ENCODE results near the gene CXCL17. TPM values are rescaled to one million over a fixed set of nuclear protein-coding genes. Genes with fewer than 3 reads are reported as not detected.

CXCL17 gene
- total and polyA plus RNA-seq, 4 experiments from 2014 or later = not detected

DNA sequence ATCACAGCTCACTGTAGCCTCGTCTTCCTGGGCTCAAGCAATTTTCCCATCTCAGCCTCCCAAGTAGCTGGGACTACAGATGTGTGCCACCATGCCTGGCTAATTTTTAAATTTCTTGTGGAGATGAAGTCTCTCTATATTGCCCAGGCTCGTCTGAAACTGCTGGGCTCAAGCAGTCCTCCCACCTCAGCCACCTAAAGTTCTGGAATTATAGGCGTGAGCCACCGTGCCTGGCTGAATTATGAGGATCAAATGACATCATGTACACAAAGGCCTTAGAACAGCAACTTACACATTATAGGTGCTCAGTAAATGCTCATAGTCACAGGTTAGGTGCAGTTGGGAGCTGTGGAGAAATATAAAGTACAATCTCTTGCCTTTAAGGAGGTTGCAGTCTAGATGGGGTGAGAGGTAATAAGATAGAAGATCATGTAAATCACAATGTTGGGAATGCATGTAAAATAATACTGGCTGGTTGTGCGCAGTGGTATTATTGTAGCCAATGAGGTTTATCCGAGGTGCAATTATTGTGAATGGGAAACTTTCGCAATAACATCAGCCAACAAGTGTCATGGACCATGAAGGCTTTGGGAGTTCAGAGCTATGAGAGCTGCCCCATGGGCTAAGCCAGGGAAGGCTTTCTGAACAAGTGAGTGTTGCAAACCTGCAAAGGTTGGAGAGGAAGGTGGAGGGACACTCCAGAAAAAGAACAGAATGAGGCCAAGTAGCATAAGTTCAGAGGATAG is 29.8 kb upstream of the CXCL17 start:
- Histone ChIP-seq H3K4me3 (ENCODE audit: low read length in 2 of 2) (no peak overlapping the region), H3K9me3 (ENCODE audit: control insufficient read depth in 1 of 2, low read length in 2 of 2) (no peaks in the 10 kb centered on the region), H3K27me3 (ENCODE audit: insufficient read depth, low read length) (no peaks in the 10 kb centered on the region), H3K36me3 (ENCODE audit: insufficient read depth, low read length) (no peaks in the 10 kb centered on the region), H3K27ac (ENCODE audit: low read depth, low read length) (no peak overlapping the region), H3K4me1 (ENCODE audit: insufficient read depth, low read length) (no peaks in the 10 kb centered on the region)
- CTCF ChIA-PET (ENCODE audit: partially characterized antibody) = no interaction called here
- intact Hi-C loops (cut with micrococcal nuclease) = no loop called here
- Mint-ChIP-seq H3K4me3 (no peak overlapping the region), H3K27ac (no peak overlapping the region), H3K36me3 (no peaks in the 10 kb centered on the region), H3K4me1 (no peaks in the 10 kb centered on the region), H3K9me3 (no peaks in the 10 kb centered on the region), H3K27me3 (peaks cover 0 to 2% of the 10 kb centered on the region in 2 donors)
- POLR2A ChIA-PET (ENCODE audit: partially characterized antibody) = no interaction called here
- DNase-seq = no peak

DNA sequence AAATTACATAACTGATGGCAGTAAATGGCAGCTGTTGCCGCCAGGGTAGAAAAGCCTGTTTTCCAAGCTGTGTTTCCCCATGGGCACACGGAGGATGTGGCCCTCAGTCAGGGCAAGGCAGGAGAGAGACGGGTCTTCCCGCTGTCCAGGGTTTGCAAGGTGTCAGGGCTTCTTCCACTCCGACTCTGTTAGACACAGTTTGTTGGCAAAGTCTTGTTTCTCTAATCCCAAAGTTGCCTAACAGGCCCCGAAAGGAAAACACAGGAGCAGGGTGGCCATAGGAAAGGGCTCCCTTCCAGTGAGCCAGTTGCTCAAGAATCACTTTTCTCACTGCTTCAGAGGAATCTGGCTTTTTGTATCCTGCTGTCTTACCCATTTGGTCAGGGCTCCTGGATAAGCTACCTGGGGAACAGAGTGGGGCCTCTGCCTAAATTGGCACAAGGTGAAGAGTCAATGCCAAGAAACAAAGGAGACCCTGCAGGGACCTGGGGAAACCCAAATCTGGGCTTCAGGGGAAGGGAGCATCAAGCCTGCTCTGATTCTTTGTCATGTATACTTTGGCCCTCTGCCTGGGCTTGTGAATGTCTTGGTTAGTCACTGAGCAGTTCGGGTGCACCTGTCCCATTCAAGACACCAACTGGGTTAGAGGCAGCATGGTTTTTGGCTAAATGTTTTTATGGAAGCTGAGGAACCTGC is 29.0 kb upstream of the CXCL17 start:
- no peaks in the 10 kb centered on the region for H3K4me1 ChIP-seq (ENCODE audit: insufficient read depth, low read length)
- H3K4me1 Mint-ChIP-seq = peaks cover 0 to 5% (median 3%) of the 10 kb centered on the region in 4 donors
- intact Hi-C loops (cut with micrococcal nuclease) = no loop called here
- POLR2A ChIA-PET (ENCODE audit: partially characterized antibody) = no interaction called here
- H3K27ac Mint-ChIP-seq = no peak overlapping the region
- H3K9me3 ChIP-seq (ENCODE audit: control insufficient read depth in 1 of 2, low read length in 2 of 2) = no peaks in the 10 kb centered on the region
- CTCF ChIA-PET (ENCODE audit: partially characterized antibody) = interaction anchor here (1.2 to 1.5 kb wide), 2 partner anchors 22 to 124 kb away, joined by 3 to 4 read pairs; no protein-coding TSS in a partner anchor
- H3K4me3 Mint-ChIP-seq = no peak overlapping the region
- peaks cover 0 to 2% of the 10 kb centered on the region in 2 donors for H3K27me3 Mint-ChIP-seq
- no peaks in the 10 kb centered on the region for H3K9me3 Mint-ChIP-seq
- H3K27me3 ChIP-seq (ENCODE audit: insufficient read depth, low read length) = no peaks in the 10 kb centered on the region
- DNase-seq = no peak
- no peaks in the 10 kb centered on the region for H3K36me3 ChIP-seq (ENCODE audit: insufficient read depth, low read length)
- no peaks in the 10 kb centered on the region for H3K36me3 Mint-ChIP-seq
- no peak overlapping the region for H3K4me3 ChIP-seq (ENCODE audit: low read length in 2 of 2)
- no peak overlapping the region for H3K27ac ChIP-seq (ENCODE audit: low read depth, low read length)

GRCh38 chr19:42469311-42470235 is 26.8 kb upstream of the CXCL17 start:
- H3K36me3 Mint-ChIP-seq = no peaks in the 10 kb centered on the region
- H3K4me1 Mint-ChIP-seq = peaks cover 0 to 5% (median 3%) of the 10 kb centered on the region in 4 donors
- no peak for DNase-seq
- intact Hi-C loops (cut with micrococcal nuclease) = no loop called here
- no peaks in the 10 kb centered on the region for H3K36me3 ChIP-seq (ENCODE audit: insufficient read depth, low read length)
- no peak overlapping the region for H3K27ac Mint-ChIP-seq
- no peaks in the 10 kb centered on the region for H3K9me3 ChIP-seq (ENCODE audit: control insufficient read depth in 1 of 2, low read length in 2 of 2)
- H3K4me3 Mint-ChIP-seq = no peak overlapping the region
- H3K27me3 ChIP-seq (ENCODE audit: insufficient read depth, low read length) = no peaks in the 10 kb centered on the region
- ChIA-PET POLR2A (ENCODE audit: partially characterized antibody) (no interaction called here), CTCF (ENCODE audit: partially characterized antibody) (interaction anchor here (1.4 to 1.9 kb wide), 3 partner anchors 31 to 127 kb away, joined by 3 to 6 read pairs (median 4); no protein-coding TSS in a partner anchor)
- no peak overlapping the region for H3K4me3 ChIP-seq (ENCODE audit: low read length in 2 of 2)
- peaks cover 0 to 2% of the 10 kb centered on the region in 2 donors for H3K27me3 Mint-ChIP-seq
- H3K27ac ChIP-seq (ENCODE audit: low read depth, low read length) = no peak overlapping the region
- no peaks in the 10 kb centered on the region for H3K9me3 Mint-ChIP-seq
- no peaks in the 10 kb centered on the region for H3K4me1 ChIP-seq (ENCODE audit: insufficient read depth, low read length)

DNA sequence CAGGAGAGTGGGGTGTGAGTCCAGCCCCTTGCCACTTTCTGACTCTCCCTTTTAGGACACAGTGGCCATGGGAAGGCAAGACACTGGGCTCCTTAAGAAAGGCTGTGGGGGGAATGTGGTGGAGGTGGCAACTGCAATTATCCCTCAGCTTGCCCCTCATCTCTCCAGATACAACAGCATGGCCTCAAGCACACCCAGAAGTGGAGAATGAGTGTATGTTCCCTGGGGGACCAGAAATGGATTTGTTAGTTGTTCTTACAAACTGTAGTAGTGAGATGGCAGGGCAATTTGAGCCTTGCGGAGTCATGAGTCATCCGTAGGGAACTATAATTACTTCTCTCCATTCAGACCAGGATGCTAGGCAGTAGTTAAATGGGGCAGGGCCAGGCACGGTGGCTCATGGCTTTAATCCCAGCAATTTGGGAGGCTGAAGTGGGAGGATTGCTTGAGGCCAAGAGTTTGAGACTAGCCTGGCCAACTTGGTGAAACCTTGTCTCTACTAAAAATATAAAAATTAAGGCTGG is 25.6 kb upstream of the CXCL17 start:
- H3K27ac Mint-ChIP-seq = no peak overlapping the region

DNA sequence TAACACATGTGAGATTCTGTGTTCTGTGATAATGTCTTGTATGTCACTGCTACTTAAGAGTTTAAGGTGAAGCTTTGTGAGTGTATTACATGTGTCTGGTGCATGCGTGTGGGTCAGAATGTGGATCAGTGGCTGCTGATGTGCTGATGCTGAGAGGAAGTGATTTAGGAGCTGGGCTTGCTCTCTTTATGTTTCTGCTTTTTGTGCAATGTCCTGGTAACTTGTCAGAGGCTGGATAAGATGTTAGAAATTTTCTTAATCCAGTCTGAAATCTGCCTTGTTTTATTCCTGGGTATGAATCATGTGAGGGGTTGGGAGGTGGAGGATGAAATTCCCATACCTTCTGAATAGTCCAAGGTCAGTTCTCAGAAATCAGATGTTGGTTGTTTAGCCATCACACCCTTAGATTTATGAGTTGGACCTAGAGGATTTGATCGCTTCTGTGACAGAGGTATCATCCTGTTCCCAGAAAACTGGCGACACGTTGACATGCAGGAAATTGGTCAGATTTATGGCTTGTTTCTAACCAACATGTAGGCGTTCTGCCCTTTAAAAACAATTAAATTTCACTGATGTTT is 24.5 kb upstream of the CXCL17 start:
- Mint-ChIP-seq H3K4me1 (peaks cover 0 to 5% (median 3%) of the 10 kb centered on the region in 4 donors), H3K9me3 (no peaks in the 10 kb centered on the region), H3K4me3 (no peak overlapping the region), H3K27me3 (no peaks in the 10 kb centered on the region), H3K27ac (peak overlapping the region in 1 of 7 donors; percentile 2), H3K36me3 (no peaks in the 10 kb centered on the region)
- CTCF ChIA-PET (ENCODE audit: partially characterized antibody) = interaction anchor here (1.0 to 1.7 kb wide), 2 partner anchors 26 to 61 kb away, joined by 3 to 5 read pairs; partner anchors contain the start of gene CEACAM1
- Histone ChIP-seq H3K27ac (ENCODE audit: low read depth, low read length) (no peak overlapping the region), H3K27me3 (ENCODE audit: insufficient read depth, low read length) (no peaks in the 10 kb centered on the region), H3K4me1 (ENCODE audit: insufficient read depth, low read length) (no peaks in the 10 kb centered on the region), H3K4me3 (ENCODE audit: low read length in 2 of 2) (no peak overlapping the region), H3K36me3 (ENCODE audit: insufficient read depth, low read length) (no peaks in the 10 kb centered on the region), H3K9me3 (ENCODE audit: control insufficient read depth in 1 of 2, low read length in 2 of 2) (no peaks in the 10 kb centered on the region)
- no peak for DNase-seq
- POLR2A ChIA-PET (ENCODE audit: partially characterized antibody) = no interaction called here
- intact Hi-C loops (cut with micrococcal nuclease) = no loop called here

More for the DNA sequence above, 25.6 kb upstream of the CXCL17 start:
- CTCF ChIA-PET (ENCODE audit: partially characterized antibody) = interaction anchor here (1.9 kb wide), 1 partner anchor 29 kb away, joined by 6 read pairs; no protein-coding TSS in a partner anchor
- Histone ChIP-seq H3K4me3 (ENCODE audit: low read length in 2 of 2) (no peak overlapping the region), H3K9me3 (ENCODE audit: control insufficient read depth in 1 of 2, low read length in 2 of 2) (no peaks in the 10 kb centered on the region), H3K27ac (ENCODE audit: low read depth, low read length) (no peak overlapping the region), H3K4me1 (ENCODE audit: insufficient read depth, low read length) (no peaks in the 10 kb centered on the region), H3K36me3 (ENCODE audit: insufficient read depth, low read length) (no peaks in the 10 kb centered on the region), H3K27me3 (ENCODE audit: insufficient read depth, low read length) (no peaks in the 10 kb centered on the region)
- POLR2A ChIA-PET (ENCODE audit: partially characterized antibody) = no interaction called here
- Mint-ChIP-seq H3K27me3 (peaks cover 0 to 2% of the 10 kb centered on the region in 2 donors), H3K4me1 (peaks cover 0 to 5% (median 3%) of the 10 kb centered on the region in 4 donors), H3K9me3 (no peaks in the 10 kb centered on the region), H3K4me3 (no peak overlapping the region), H3K36me3 (no peaks in the 10 kb centered on the region)
- DNase-seq = no peak
- intact Hi-C loops (cut with micrococcal nuclease) = no loop called here

DNA sequence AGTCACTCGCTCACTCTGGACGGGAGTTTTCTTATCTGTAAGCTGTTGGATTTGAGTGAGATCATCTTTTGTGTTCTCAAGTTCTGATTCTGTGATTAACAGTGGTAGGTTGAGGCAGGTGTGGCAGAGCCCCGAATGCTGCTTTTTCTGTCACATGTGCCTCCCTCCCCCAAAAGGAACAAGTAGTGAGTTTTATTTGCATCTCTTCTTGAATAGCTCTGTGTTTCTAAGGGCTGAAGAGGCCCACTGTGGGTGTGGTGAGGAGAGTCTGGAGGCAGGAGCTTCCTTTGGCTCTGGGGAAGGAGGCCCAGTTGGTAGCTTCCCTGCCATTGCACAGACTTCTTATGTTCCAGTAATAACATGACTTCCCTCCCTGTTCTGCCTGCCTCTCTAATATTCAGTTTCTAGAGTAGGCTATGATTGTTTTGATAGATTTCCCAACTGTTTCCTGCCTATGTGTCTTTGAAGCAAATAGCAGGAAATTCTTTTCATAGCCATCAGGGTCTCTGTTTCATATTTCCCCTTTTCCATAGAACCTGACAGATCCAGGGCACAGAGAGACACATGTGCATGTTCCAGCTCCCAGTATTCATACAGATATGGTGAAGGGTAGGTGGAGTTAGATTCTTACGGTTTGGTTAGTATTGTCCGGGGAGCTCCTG is 23.9 kb upstream of the CXCL17 start:
- H3K27me3 Mint-ChIP-seq = no peaks in the 10 kb centered on the region
- H3K4me3 Mint-ChIP-seq = no peak overlapping the region
- Histone ChIP-seq H3K27ac (ENCODE audit: low read depth, low read length) (no peak overlapping the region), H3K27me3 (ENCODE audit: insufficient read depth, low read length) (no peaks in the 10 kb centered on the region), H3K4me3 (ENCODE audit: low read length in 2 of 2) (no peak overlapping the region), H3K9me3 (ENCODE audit: control insufficient read depth in 1 of 2, low read length in 2 of 2) (no peaks in the 10 kb centered on the region), H3K4me1 (ENCODE audit: insufficient read depth, low read length) (no peaks in the 10 kb centered on the region), H3K36me3 (ENCODE audit: insufficient read depth, low read length) (no peaks in the 10 kb centered on the region)
- H3K27ac Mint-ChIP-seq = peak overlapping the region in 2 of 7 donors; percentile 2 to 65
- H3K4me1 Mint-ChIP-seq = peaks cover 0 to 5% (median 3%) of the 10 kb centered on the region in 4 donors
- intact Hi-C loops (cut with micrococcal nuclease) = no loop called here
- CTCF ChIA-PET (ENCODE audit: partially characterized antibody) = interaction anchor here (1.0 to 1.7 kb wide), 2 partner anchors 26 to 62 kb away, joined by 3 to 5 read pairs; partner anchors contain the start of gene CEACAM1
- DNase-seq = no peak
- H3K36me3 Mint-ChIP-seq = no peaks in the 10 kb centered on the region
- H3K9me3 Mint-ChIP-seq = no peaks in the 10 kb centered on the region
- POLR2A ChIA-PET (ENCODE audit: partially characterized antibody) = no interaction called here

Data from CD4-positive, alpha-beta memory T cell (primary cell).